GM13976 (cell line): Measurements from ENCODE around the gene PIK3AP1.
"Not testable (repeated sequence)": the region's sequence is repeated elsewhere in the genome, so short reads cannot be mapped to it uniquely, and the experiment has no call there.

ENCODE experiments used
- DNase-seq: peaks from one replicate; pipeline ENCODE4 v3.0.0; 2012; ENCODE audit warnings: low spot score
- in situ Hi-C: fragments of 300-500 bp; cut with MboI; formaldehyde crosslinking; loops from one replicate; pipeline ENCODE4 v1.12.0; 2022; ENCODE audit warnings: low sequenced_read_pairs, mixed read lengths, inconsistent platforms; ENCODE audit not compliant: unreplicated experiment
- TF ChIP-seq, protein P1 (sequence below): IDR thresholded peaks from 2 replicates; pipeline ENCODE4 v1.5.1; 2012; ENCODE audit warnings: borderline replicate concordance, mild to moderate bottlenecking; ENCODE audit not compliant: insufficient read depth; ENCODE audit errors: extremely low read depth, missing control alignments, control extremely low read depth

PIK3AP1 gene

DNA sequence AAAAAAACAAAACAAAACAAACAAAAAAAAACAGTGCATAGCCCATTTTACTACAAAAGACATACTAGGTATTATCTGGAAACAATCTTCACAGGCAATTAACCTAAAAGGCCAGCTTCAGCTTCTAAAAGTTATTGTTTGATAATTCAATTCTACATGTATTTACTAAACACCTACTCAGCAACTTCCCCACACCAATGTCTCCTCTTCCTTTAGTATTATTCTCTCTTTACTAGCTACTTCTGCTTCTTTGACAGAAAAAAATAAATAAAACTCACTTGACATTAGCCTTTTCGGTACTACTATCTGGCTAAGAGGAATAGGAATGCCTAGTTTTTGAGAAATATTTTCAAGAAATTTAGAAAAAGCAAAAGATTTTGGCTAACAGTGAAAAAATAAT is 136.3 kb downstream of the PIK3AP1 start:
- TF ChIP-seq, protein P1, sequence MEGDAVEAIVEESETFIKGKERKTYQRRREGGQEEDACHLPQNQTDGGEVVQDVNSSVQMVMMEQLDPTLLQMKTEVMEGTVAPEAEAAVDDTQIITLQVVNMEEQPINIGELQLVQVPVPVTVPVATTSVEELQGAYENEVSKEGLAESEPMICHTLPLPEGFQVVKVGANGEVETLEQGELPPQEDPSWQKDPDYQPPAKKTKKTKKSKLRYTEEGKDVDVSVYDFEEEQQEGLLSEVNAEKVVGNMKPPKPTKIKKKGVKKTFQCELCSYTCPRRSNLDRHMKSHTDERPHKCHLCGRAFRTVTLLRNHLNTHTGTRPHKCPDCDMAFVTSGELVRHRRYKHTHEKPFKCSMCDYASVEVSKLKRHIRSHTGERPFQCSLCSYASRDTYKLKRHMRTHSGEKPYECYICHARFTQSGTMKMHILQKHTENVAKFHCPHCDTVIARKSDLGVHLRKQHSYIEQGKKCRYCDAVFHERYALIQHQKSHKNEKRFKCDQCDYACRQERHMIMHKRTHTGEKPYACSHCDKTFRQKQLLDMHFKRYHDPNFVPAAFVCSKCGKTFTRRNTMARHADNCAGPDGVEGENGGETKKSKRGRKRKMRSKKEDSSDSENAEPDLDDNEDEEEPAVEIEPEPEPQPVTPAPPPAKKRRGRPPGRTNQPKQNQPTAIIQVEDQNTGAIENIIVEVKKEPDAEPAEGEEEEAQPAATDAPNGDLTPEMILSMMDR = no peak
- in situ Hi-C loops = no loop called here
- no peak for DNase-seq

DNA sequence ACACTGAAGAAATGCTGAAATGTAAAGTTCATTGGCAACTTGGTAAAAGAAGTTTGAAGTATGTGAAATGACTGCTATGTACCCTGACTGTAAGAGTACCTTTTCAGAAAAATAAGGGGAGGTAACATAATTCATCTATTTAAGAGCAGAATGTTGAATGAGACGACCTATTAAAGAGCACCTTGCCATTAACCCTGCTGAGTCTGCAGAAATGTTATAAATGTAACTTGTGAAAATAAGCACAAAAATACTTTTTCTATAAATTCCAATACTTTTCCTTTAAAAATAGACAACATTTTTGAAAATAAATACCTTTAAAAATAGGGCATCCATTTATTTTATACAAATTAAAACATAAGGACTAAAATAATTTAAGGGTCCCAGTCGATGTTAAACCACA is 141.2 kb downstream of the PIK3AP1 start:
- in situ Hi-C loops = no loop called here
- no peak for DNase-seq
- TF ChIP-seq, protein P1 = no peak

DNA sequence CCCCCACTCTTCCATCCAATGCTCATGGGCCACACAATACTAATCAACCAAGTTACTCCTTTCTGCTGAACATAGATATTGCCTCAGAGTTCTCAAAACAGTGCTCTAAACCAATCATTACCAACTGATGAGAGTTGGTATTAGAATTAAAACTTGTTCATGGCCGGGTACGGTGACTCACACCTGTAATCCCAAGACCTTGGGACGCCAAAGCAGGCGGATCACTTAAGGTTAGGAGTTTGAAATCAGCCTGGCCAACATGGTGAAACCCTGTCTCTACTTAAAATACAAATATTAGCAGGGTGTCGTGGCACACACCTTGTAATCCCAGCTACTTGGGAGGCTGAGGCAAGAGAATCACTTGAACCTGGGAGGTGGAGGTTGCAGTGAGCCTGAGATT is 141.7 kb downstream of the PIK3AP1 start:
- in situ Hi-C loops = no loop called here
- TF ChIP-seq, protein P1 = no peak

DNA sequence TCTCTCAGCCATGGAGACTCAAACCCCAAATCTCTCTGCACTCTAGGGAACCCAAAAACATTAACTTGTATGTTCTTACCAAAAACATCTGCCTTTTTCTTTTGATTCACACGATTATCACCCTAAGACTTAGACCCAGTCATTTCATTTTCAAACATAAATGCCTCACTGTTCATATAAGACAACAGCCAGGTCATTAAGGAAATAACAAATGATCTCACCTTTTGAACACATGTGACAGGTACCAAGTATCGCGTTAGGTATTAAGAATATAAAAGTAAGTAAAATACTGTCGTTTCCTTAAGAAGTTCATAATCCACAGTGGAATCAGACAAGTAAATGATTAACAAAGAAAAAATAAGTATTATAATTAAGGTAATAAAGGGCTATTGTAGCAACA is 142.3 kb downstream of the PIK3AP1 start:
- in situ Hi-C loops = no loop called here
- no peak for DNase-seq

More for the DNA sequence above, 141.7 kb downstream of the PIK3AP1 start:
- DNase-seq = no peak

DNA sequence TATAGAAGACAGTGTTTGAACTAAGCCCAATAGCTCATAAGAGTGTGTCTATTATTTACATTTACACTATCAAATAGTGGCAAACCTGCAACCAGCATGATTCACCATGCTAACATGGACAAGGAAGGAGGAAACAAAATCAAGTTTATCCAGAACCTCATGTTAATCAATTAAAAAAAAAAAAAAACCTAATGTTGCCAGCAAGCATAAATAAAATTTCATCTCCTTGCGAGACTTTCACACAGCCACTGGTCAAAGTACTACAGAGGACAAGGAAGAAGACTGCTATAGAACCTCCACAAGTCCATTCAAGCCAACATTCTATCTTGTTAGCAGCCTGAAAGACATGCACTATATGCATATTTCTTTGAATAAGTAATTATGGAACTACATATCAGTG is 143.2 kb downstream of the PIK3AP1 start:
- DNase-seq = no peak
- in situ Hi-C loops = no loop called here
- TF ChIP-seq, protein P1 = no peak

More for the DNA sequence above, 142.3 kb downstream of the PIK3AP1 start:
- TF ChIP-seq, protein P1 = no peak

DNA sequence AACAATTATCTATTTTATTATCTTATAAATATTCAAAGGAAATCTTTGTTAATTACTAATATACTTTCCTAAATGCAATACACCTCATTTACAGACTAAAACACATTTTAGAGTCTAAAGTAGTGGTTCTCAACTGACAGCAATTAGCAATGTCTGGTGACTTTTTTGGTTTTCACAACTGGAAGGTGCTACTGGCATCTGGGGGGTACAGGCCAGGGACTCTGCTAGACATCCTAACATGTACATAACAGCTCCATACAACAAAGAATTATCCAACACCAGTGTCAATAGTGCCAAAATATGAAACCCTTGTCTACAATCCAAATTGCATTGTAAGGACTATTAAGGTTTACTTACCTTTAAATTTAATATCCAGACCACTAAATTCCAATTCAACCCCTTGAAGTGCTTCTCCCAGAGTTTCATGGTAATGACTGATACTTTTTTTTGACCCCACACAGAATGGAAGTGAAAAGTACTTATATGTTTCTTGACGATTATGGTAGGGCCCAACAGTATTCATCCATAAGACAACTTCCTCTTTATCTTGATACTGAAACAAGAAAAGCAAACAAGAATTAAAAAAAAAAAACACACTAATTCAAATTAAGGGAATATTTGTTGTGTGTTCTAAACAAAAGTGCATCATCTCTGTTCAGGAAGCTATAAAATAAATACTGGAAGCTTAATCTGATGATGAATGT is 143.9 kb downstream of the PIK3AP1 start:
- no peak for DNase-seq
- TF ChIP-seq, protein P1 = no peak
- in situ Hi-C loops = no loop called here

DNA sequence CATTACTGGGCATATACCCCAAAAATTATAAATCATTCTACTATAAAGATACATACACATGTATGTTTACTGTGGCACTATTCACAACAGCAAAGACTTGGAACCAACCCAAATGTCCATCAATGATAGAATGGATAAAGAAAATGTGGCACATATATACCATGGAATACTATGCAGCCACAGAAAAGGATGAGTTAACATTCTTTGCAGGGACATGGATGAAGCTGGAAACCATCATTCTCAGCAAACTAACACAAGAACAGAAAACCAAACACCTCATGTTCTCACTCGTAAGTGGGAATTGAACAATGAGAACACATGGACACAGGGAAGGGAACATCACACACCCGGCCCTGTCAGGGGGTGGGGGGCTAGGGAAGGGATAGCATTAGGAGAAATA is 145.8 kb downstream of the PIK3AP1 start:
- in situ Hi-C loops, DNase-seq: not testable (repeated sequence)
